ENCODE measurements around the gene C10orf71.

The C10orf71 gene

DNA sequence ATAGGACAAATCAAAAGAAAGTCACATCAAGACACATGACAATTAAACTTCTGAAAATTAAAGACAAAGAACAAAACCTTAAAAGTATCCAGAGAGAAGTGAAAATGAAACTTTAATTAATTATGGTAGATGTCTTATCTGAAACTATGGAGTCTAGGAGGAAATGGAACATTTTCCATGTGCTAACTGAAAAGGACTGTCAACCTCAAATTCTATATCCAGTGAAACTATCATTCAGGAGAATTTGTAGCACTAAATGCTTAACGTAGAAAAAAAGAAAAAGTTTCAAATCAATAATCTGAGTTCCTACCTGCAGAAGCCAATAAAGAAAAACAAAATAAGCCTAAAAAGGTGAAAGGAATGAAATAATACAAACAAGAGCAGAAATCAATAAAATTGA is 33.1 kb upstream of the C10orf71 start:
- TF ChIP-seq, protein P1, sequence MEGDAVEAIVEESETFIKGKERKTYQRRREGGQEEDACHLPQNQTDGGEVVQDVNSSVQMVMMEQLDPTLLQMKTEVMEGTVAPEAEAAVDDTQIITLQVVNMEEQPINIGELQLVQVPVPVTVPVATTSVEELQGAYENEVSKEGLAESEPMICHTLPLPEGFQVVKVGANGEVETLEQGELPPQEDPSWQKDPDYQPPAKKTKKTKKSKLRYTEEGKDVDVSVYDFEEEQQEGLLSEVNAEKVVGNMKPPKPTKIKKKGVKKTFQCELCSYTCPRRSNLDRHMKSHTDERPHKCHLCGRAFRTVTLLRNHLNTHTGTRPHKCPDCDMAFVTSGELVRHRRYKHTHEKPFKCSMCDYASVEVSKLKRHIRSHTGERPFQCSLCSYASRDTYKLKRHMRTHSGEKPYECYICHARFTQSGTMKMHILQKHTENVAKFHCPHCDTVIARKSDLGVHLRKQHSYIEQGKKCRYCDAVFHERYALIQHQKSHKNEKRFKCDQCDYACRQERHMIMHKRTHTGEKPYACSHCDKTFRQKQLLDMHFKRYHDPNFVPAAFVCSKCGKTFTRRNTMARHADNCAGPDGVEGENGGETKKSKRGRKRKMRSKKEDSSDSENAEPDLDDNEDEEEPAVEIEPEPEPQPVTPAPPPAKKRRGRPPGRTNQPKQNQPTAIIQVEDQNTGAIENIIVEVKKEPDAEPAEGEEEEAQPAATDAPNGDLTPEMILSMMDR (conservative IDR thresholded peaks at IDR 0.05; ENCODE audit: low read length): no peak
- H3K4me3 ChIP-seq (ENCODE audit: low read length): no peak overlapping the region
- DNase-seq (ENCODE audit: low read depth): no peak

GRCh38 chr10:49268185-49268584 is 30.8 kb upstream of the C10orf71 start:
- DNase-seq (ENCODE audit: low read depth): no peak
- H3K4me3 ChIP-seq (ENCODE audit: low read length): no peak overlapping the region
- TF ChIP-seq, protein P1 (conservative IDR thresholded peaks at IDR 0.05; ENCODE audit: low read length): no peak

DNA sequence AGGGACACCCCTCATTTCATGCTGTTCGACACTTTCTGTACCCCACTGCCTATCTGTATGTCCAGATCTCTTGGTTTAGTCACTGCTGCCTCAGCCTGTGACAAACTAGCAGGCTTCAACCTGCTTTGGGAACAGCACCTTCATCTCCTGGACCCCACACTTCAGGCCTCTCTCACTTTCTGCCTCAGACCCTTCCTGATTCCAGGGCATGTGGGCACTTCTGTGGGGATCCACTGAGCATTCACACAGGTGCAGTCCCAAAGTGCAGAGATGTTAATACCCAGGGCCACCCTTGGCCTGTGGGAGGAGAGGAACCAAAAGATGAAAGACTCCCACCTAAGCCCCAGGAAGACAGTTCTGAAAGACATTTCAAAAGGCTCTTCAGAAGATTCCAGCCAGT is 29.4 kb upstream of the C10orf71 start:
- DNase-seq (ENCODE audit: low read depth): no peak
- TF ChIP-seq, protein P1 (conservative IDR thresholded peaks at IDR 0.05; ENCODE audit: low read length): no peak
- H3K4me3 ChIP-seq (ENCODE audit: low read length): no peak overlapping the region

DNA sequence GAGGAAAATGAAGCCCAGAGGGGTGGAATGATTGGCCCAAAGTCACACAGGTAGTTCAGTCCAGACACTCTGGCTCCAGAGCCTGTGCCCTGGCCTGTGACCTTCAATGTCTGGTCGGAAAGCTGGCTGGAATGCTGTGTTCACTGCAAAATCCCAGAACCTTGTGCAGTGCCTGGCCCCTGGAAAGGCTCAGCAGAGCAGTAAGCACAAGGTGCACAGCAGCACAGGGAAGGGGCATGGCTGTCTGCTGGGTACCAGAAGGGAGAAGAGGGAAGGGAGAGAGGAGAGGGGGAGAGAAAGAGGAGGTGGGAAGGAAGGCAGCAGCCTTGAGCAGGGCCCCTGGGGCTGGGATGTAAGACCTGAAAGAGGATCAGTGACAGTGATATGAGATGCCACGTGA is 28.4 kb upstream of the C10orf71 start:
- H3K4me3 ChIP-seq (ENCODE audit: low read length): no peak overlapping the region
- TF ChIP-seq, protein P1 (conservative IDR thresholded peaks at IDR 0.05; ENCODE audit: low read length): no peak
- DNase-seq (ENCODE audit: low read depth): no peak

DNA sequence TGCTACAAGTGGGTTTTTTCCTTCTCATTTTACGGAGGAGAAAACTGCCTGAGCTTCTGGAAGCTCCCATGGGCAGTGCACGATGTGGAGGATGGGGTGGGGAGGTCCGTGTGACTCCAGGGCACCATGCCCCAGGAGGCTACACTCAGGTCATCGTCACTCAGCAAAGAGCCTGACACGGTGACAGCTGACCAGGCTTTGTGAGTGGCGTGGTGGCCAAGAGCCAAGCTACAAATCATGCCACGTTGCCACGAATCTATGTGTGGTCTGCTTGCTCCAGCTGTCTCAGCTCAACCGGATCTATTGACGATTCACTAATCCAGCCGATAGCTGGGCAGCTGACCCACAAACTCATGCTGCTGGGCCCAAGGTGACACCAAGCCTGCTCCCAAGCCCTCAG is 27.6 kb upstream of the C10orf71 start:
- DNase-seq (ENCODE audit: low read depth): no peak
- H3K4me3 ChIP-seq (ENCODE audit: low read length): no peak overlapping the region
- TF ChIP-seq, protein P1 (conservative IDR thresholded peaks at IDR 0.05; ENCODE audit: low read length): no peak

DNA sequence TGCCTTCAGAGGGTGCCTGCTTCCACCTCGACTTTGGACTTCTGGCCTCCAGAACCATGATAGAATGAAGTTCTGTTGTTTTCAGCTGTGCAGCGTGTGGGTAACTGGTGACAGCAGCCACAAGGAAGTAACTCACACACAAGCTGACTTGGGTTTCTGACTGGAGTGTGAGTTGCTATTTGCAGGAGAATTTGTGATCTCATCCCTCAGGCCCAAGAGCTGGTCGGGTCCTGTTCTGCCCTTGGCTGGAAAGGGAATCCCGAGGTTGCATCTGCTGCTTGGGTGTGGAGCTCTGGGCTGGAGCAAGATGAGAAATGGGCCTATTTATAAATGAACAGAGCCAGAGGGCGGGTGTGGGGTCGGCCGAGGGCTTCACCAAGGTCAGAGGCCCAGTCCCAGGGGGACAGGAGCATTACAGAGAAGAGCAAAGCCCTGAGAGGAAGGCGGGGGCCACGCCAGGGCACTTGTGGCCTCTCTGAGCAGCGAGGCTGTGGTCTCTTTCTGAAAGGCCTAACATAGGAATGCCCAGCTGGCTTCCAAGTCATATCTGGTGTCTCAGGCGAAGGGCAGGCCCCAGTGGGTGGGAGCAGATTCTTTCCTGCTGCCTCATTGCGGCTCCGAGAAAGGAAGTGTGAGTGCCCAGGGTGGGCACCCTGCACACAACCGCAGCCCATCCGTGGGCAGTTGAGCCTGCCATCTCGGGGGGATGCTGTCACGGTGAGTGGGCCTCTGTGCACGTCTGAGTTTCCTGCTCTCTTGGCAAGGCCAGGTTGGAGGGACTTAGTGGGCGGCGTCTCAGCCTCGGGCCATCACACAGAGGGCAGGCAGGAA is 26.5 kb upstream of the C10orf71 start:
- H3K4me3 ChIP-seq (ENCODE audit: low read length): no peak overlapping the region
- TF ChIP-seq, protein P1 (conservative IDR thresholded peaks at IDR 0.05; ENCODE audit: low read length): no peak
- peak; percentile 70 for DNase-seq (ENCODE audit: low read depth)

DNA sequence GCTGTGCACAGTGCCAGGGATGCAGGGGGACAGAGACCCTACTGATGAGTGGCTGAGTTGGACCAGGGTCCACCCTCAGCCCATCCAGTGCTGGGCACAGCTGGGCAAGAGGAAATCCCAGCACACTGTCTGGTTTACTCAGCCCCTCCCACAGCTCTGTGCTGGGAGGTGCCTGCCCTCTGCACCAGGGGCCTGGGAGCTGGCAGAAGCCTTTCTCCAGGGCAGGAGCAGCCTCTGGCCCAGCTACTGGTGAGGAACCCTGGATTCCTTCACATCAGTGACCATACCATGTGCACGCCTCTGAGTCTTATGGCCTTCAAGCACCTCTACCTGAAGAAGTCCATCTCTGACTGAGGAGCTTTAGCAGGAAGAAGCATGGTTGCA is 25.9 kb upstream of the C10orf71 start:
- TF ChIP-seq, protein P1 (conservative IDR thresholded peaks at IDR 0.05; ENCODE audit: low read length): no peak
- H3K4me3 ChIP-seq (ENCODE audit: low read length): no peak overlapping the region
- DNase-seq (ENCODE audit: low read depth): no peak

Measured in AG10803 (cell line).